Measurements from ENCODE around the gene SKIDA1. TPM values are rescaled to one million over a fixed set of nuclear protein-coding genes. Genes with fewer than 3 reads are reported as not detected.

The SKIDA1 gene
- total RNA-seq, 1 experiment from 2014 or later: 0.56 TPM

GRCh38 chr10:21526188-21526859 is 842 bp upstream of the SKIDA1 start:
- peak; percentile 83 for DNase-seq (ENCODE audit: unreplicated experiment)
- TF ChIP-seq CTCF (IDR thresholded peaks at IDR 0.05; ENCODE audit: unreplicated experiment): no peak
- intact Hi-C loops (cut with micrococcal nuclease): loop anchor here (2.0 to 5.0 kb wide), 2 partner anchors 30 to 449 kb away; no protein-coding TSS in a partner anchor
- Mint-ChIP-seq H3K36me3 (ENCODE audit: insufficient read depth, unreplicated experiment) (no peaks in the 10 kb centered on the region), H3K27me3 (ENCODE audit: insufficient read depth, unreplicated experiment) (no peaks in the 10 kb centered on the region), H3K4me1 (ENCODE audit: insufficient read depth, unreplicated experiment) (peaks cover 6% of the 10 kb centered on the region), H3K27ac (ENCODE audit: low read depth, unreplicated experiment) (peak overlapping the region; percentile 100), H3K4me3 (ENCODE audit: unreplicated experiment) (peak overlapping the region; percentile 97), H3K9me3 (ENCODE audit: unreplicated experiment) (no peaks in the 10 kb centered on the region)
- ChIA-PET CTCF (interaction anchor here (0.5 to 1.6 kb wide), 5 partner anchors 8 to 471 kb away, joined by 3 to 5 read pairs (median 3); no protein-coding TSS in a partner anchor), POLR2A (interaction anchor here (0.6 to 11.2 kb wide), 25 partner anchors 8 to 1038 kb away, joined by 3 to 141 read pairs (median 4); partner anchors contain the start of genes DNAJC1 and MLLT10)
- BruUV-seq (replicated peaks): TSS peak; percentile 76

- no peaks in the 10 kb centered on the region for H3K27me3 Mint-ChIP-seq (ENCODE audit: insufficient read depth, unreplicated experiment)
- ChIA-PET CTCF (interaction anchor here (0.6 to 1.6 kb wide), 7 partner anchors 17 to 1580 kb away, joined by 3 to 5 read pairs (median 3); no protein-coding TSS in a partner anchor), POLR2A (interaction anchor here (0.6 to 11.2 kb wide), 16 partner anchors 8 to 1706 kb away, joined by 3 to 141 read pairs (median 4); no protein-coding TSS in a partner anchor)
- DNase-seq (ENCODE audit: unreplicated experiment): no peak
- H3K4me3 Mint-ChIP-seq (ENCODE audit: unreplicated experiment): peak overlapping the region; percentile 97
- H3K4me1 Mint-ChIP-seq (ENCODE audit: insufficient read depth, unreplicated experiment): peaks cover 13% of the 10 kb centered on the region
- H3K27ac Mint-ChIP-seq (ENCODE audit: low read depth, unreplicated experiment): peak overlapping the region; percentile 100
- no TSS peak for BruUV-seq (replicated peaks)
- no peaks in the 10 kb centered on the region for H3K36me3 Mint-ChIP-seq (ENCODE audit: insufficient read depth, unreplicated experiment)
- no peaks in the 10 kb centered on the region for H3K9me3 Mint-ChIP-seq (ENCODE audit: unreplicated experiment)
- intact Hi-C loops (cut with micrococcal nuclease): loop anchor here (5.0 kb wide), 1 partner anchor 447 kb away; no protein-coding TSS in a partner anchor
- no peak for TF ChIP-seq CTCF (IDR thresholded peaks at IDR 0.05; ENCODE audit: unreplicated experiment)
Measured at GRCh38 chr10:21524526-21525366, 736 bp downstream of the SKIDA1 start.

GRCh38 chr10:21524131-21524525 is 1.4 kb downstream of the SKIDA1 start:
- H3K4me3 Mint-ChIP-seq (ENCODE audit: unreplicated experiment): no peak overlapping the region
- H3K36me3 Mint-ChIP-seq (ENCODE audit: insufficient read depth, unreplicated experiment): no peaks in the 10 kb centered on the region
- no peak overlapping the region for H3K27ac Mint-ChIP-seq (ENCODE audit: low read depth, unreplicated experiment)
- H3K9me3 Mint-ChIP-seq (ENCODE audit: unreplicated experiment): no peaks in the 10 kb centered on the region
- CTCF ChIA-PET: interaction anchor here (0.6 to 1.2 kb wide), 5 partner anchors 19 to 1581 kb away, joined by 3 to 5 read pairs (median 3); no protein-coding TSS in a partner anchor
- H3K27me3 Mint-ChIP-seq (ENCODE audit: insufficient read depth, unreplicated experiment): no peaks in the 10 kb centered on the region
- POLR2A ChIA-PET: interaction anchor here (2.0 to 11.2 kb wide), 2 partner anchors 9 to 27 kb away, joined by 9 to 141 read pairs; no protein-coding TSS in a partner anchor
- intact Hi-C loops (cut with micrococcal nuclease): no loop called here
- TF ChIP-seq CTCF (IDR thresholded peaks at IDR 0.05; ENCODE audit: unreplicated experiment): no peak
- H3K4me1 Mint-ChIP-seq (ENCODE audit: insufficient read depth, unreplicated experiment): peaks cover 8% of the 10 kb centered on the region
- BruUV-seq (replicated peaks): no TSS peak
- no peak for DNase-seq (ENCODE audit: unreplicated experiment)

All from MCF 10A (cell line).